ENCODE results near the gene NFE2L2. TPM values are rescaled to one million over a fixed set of nuclear protein-coding genes. Genes with fewer than 3 reads are reported as not detected.

The NFE2L2 gene
- total and polyA plus RNA-seq, 2 experiments from 2014 or later = 88.3 to 90.2 TPM

DNA sequence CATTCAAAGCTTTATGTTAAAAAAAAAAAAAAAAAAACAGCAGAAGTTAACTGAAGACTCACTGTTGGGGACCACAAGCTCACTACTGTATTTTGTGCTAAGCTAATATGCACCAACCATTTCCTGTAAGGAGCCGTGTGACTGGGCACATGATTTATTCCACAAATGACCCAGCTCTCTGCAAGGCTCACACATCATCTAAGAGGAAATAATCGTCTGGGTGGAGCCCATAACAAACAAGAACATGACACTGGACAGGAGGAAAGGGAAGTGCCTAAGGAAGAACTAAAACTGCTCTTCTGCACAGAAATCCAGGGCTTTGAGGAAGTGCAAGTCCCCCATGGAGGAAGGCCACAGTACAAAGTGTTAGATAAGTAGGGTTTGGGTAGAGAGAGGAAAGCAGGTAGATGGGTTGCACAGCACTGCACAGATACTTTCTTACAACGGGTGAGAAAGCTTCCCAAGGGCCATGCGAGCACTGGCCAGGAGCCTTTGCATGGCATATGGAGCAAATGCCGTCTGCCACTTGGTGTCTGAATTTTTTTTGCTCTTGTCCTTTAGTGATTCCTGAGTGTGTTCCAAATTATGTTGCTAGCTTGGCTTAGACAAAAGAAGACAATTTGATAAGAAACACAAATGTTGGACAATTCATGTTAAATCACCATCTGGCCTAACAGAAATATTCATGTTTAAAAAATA is 24.4 kb downstream of the NFE2L2 start:
- Histone ChIP-seq H2AFZ (no peak overlapping the region), H3K27ac (peak overlapping the region; percentile 92), H3K4me3 (no peak overlapping the region), H3K79me2 (peaks cover 96% of the 10 kb centered on the region), H3K36me3 (replicated peaks; ENCODE audit: insufficient read depth, low read depth) (no peaks in the 10 kb centered on the region), H3K4me2 (peak overlapping the region; percentile 70), H3K9me2 (replicated peaks; ENCODE audit: insufficient read depth) (no peaks in the 10 kb centered on the region), H3K27me3 (no peaks in the 10 kb centered on the region), H3K4me1 (ENCODE audit: insufficient read depth) (peaks cover 62% of the 10 kb centered on the region), H3K9me3 (ENCODE audit: low read depth) (no peaks in the 10 kb centered on the region), H4K20me1 (ENCODE audit: insufficient read depth, poor library complexity, severe bottlenecking) (peaks cover 87% of the 10 kb centered on the region)
- TF ChIP-seq EZH2 (IDR thresholded peaks at IDR 0.05; ENCODE audit: borderline replicate concordance) (no peak), EZH2phosphoT487 (IDR thresholded peaks at IDR 0.05; ENCODE audit: low read depth, severe bottlenecking, unreplicated experiment) (no peak)
- TF ChIP-seq, protein P1, sequence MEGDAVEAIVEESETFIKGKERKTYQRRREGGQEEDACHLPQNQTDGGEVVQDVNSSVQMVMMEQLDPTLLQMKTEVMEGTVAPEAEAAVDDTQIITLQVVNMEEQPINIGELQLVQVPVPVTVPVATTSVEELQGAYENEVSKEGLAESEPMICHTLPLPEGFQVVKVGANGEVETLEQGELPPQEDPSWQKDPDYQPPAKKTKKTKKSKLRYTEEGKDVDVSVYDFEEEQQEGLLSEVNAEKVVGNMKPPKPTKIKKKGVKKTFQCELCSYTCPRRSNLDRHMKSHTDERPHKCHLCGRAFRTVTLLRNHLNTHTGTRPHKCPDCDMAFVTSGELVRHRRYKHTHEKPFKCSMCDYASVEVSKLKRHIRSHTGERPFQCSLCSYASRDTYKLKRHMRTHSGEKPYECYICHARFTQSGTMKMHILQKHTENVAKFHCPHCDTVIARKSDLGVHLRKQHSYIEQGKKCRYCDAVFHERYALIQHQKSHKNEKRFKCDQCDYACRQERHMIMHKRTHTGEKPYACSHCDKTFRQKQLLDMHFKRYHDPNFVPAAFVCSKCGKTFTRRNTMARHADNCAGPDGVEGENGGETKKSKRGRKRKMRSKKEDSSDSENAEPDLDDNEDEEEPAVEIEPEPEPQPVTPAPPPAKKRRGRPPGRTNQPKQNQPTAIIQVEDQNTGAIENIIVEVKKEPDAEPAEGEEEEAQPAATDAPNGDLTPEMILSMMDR (IDR thresholded peaks at IDR 0.05; ENCODE audit: poor library complexity) = no peak
- WGBS (ENCODE audit: low lambda C conversion rate, missing lambda C conversion rate) = 61% methylated on average over 5 of the region's 5 CpGs
- DNase-seq (ENCODE audit: low spot score) = peak; percentile 38

DNA sequence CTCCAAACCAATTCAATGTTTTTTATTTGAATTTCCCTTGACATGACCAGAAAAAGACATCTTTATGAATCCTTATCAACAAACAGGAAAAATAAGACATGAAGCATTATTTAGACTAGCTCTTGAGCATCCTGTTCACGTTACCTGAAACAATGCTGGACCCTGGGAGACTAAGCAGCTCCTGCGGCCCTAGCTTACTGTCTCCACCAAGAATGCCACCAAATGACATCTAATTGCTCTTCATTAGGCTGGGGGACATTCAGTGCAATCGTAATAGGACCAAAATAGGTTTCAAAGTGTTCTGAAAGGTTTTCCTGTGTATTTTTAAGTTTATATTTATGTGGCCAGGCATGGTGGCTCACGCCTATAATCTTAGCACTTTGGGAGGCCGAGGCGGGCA is 25.5 kb downstream of the NFE2L2 start:
- H3K4me3 ChIP-seq = no peak overlapping the region
- no peaks in the 10 kb centered on the region for H3K36me3 ChIP-seq (replicated peaks; ENCODE audit: insufficient read depth, low read depth)
- no peak overlapping the region for H2AFZ ChIP-seq
- H3K27ac ChIP-seq = peak overlapping the region; percentile 92
- no peak for DNase-seq (ENCODE audit: low spot score)
- peaks cover 91% of the 10 kb centered on the region for H4K20me1 ChIP-seq (ENCODE audit: insufficient read depth, poor library complexity, severe bottlenecking)
- H3K4me2 ChIP-seq = no peak overlapping the region
- no peak for TF ChIP-seq EZH2 (IDR thresholded peaks at IDR 0.05; ENCODE audit: borderline replicate concordance)
- TF ChIP-seq EZH2phosphoT487 (IDR thresholded peaks at IDR 0.05; ENCODE audit: low read depth, severe bottlenecking, unreplicated experiment) = no peak
- TF ChIP-seq, protein P1 (IDR thresholded peaks at IDR 0.05; ENCODE audit: poor library complexity) = no peak
- H3K9me3 ChIP-seq (ENCODE audit: low read depth) = no peaks in the 10 kb centered on the region
- peaks cover 61% of the 10 kb centered on the region for H3K4me1 ChIP-seq (ENCODE audit: insufficient read depth)
- peaks cover 96% of the 10 kb centered on the region for H3K79me2 ChIP-seq
- H3K27me3 ChIP-seq = no peaks in the 10 kb centered on the region
- WGBS (ENCODE audit: low lambda C conversion rate, missing lambda C conversion rate) = 88% methylated on average over 6 of the region's 6 CpGs
- H3K9me2 ChIP-seq (replicated peaks; ENCODE audit: insufficient read depth) = no peaks in the 10 kb centered on the region

DNA sequence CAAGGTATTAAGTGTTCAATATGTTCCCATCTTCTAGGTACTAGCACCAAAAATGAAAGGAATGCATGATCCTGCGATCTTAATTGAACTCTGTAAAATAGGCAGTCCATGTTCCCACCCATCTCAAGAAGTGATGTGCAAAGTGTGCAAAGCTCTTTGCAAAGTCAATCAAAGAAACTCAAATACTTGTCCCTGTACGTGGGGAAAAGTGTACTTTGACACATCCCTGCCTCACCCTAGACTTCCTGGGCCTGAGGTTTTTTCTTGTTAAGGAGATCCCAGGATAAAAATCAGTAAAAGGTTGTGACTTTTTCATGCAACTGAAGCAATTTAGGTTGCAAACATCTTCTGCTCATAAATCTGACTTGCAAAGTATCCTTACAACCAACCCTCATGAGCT is 26.6 kb downstream of the NFE2L2 start:
- Histone ChIP-seq H2AFZ (no peak overlapping the region), H3K27ac (peak overlapping the region; percentile 92), H3K4me3 (no peak overlapping the region), H3K9me3 (ENCODE audit: low read depth) (no peaks in the 10 kb centered on the region), H3K36me3 (replicated peaks; ENCODE audit: insufficient read depth, low read depth) (peaks cover 2% of the 10 kb centered on the region), H3K27me3 (no peaks in the 10 kb centered on the region), H4K20me1 (ENCODE audit: insufficient read depth, poor library complexity, severe bottlenecking) (peaks cover 92% of the 10 kb centered on the region), H3K79me2 (peaks cover 96% of the 10 kb centered on the region), H3K9me2 (replicated peaks; ENCODE audit: insufficient read depth) (no peaks in the 10 kb centered on the region), H3K4me1 (ENCODE audit: insufficient read depth) (peaks cover 53% of the 10 kb centered on the region), H3K4me2 (peak overlapping the region; percentile 6)
- TF ChIP-seq, protein P1 (IDR thresholded peaks at IDR 0.05; ENCODE audit: poor library complexity) = no peak
- no peak for TF ChIP-seq EZH2 (IDR thresholded peaks at IDR 0.05; ENCODE audit: borderline replicate concordance)
- TF ChIP-seq EZH2phosphoT487 (IDR thresholded peaks at IDR 0.05; ENCODE audit: low read depth, severe bottlenecking, unreplicated experiment) = no peak
- 56% methylated on average over 2 of the region's 2 CpGs for WGBS (ENCODE audit: low lambda C conversion rate, missing lambda C conversion rate)
- DNase-seq (ENCODE audit: low spot score) = no peak

All from hepatocyte (in vitro differentiated cells).